Immature natural killer cell (primary cell): ENCODE data around the gene CDCA8. TPM values are rescaled to one million over a fixed set of nuclear protein-coding genes. Genes with fewer than 3 reads are reported as not detected.
"Not testable (repeated sequence)": the region's sequence is repeated elsewhere in the genome, so short reads cannot be mapped to it uniquely, and the experiment has no call there.

Source experiments
- DNase-seq, 3 donors: peaks; one replicate each; pipeline ENCODE4 v3.0.0; 2022; ENCODE audit warnings: mixed read lengths in 1 of 3
- H3K27ac Mint-ChIP-seq, 6 donors: one replicate each; pipeline ENCODE4 v1.8.0; 2020; ENCODE audit warnings: mixed read lengths in 6 of 6, mild to moderate bottlenecking in 5 of 6, inconsistent platforms in 4 of 6, moderate library complexity in 3 of 6
- H3K27me3 Mint-ChIP-seq, 3 donors: one replicate each; pipeline ENCODE4 v1.8.0; 2020 to 2021; ENCODE audit warnings: low read depth in 3 of 3, mild to moderate bottlenecking in 3 of 3, mixed read lengths in 3 of 3, moderate library complexity in 3 of 3, inconsistent platforms in 1 of 3
- H3K36me3 Mint-ChIP-seq, 3 donors: one replicate each; pipeline ENCODE4 v1.8.0; 2020; ENCODE audit warnings: mixed read lengths in 3 of 3, inconsistent platforms in 2 of 3, mild to moderate bottlenecking in 2 of 3
- H3K4me1 Mint-ChIP-seq, 2 donors: one replicate each; pipeline ENCODE4 v1.8.0; 2020; ENCODE audit warnings: inconsistent platforms in 2 of 2, mild to moderate bottlenecking in 2 of 2, mixed read lengths in 2 of 2, moderate library complexity in 1 of 2
- H3K4me3 Mint-ChIP-seq, 5 donors: one replicate each; pipeline ENCODE4 v1.8.0; 2020; ENCODE audit warnings: mild to moderate bottlenecking in 5 of 5, mixed read lengths in 5 of 5, inconsistent platforms in 3 of 5, moderate library complexity in 3 of 5
- H3K9me3 Mint-ChIP-seq, 6 donors: one replicate each; pipeline ENCODE4 v1.8.0; 2020; ENCODE audit warnings: mild to moderate bottlenecking in 6 of 6, mixed read lengths in 6 of 6, inconsistent platforms in 4 of 6, moderate library complexity in 3 of 6
- polyA plus RNA-seq, 3 donors: library from polyadenylated mRNA; unstranded; fragments of 300-500 nt; fragmentation: Illumina TruSeq; gene quantifications; one replicate each; pipeline ENCODE4 v1.2.3, GENCODE V29; 2021

The CDCA8 gene
- polyA plus RNA-seq, 3 donors from 2014 or later: 2.6 to 6.1 (median 5.4) TPM

DNA sequence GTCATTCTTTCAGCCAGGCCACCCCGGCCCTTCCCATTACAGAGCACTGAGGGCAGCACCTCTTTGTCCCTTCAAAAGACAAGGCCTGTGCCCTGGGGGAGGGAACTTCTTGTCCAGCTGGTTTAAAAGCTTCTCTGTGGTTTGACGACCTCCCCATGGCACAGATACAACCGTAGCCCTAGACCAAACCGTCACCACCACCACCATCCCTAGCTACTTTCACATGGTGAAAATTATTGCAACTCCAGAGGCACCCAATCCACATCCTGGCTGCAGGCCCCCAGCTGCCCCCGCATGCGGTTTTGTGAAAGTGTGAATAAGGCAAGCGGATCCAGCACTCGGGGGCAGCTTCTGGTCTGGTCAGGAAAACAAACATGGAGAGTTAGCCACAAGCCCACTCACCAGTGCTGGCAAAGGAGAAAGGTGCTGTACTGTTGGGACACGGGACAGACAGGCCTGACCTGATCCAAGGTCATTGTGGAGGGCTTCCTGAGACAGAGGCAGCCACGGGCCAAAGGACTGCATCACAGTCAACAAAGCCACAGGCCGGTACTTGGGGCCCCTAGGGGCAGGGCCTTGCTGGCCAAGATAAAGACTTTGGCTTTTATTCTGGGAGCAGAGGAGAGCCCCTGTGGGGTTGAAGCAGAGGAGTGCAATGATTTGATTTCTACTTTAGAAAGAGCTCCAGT is 31.2 kb downstream of the CDCA8 start:
- no peaks in the 10 kb centered on the region for H3K4me1 Mint-ChIP-seq
- DNase-seq: no peak
- H3K4me3 Mint-ChIP-seq: no peak overlapping the region
- H3K36me3 Mint-ChIP-seq: no peaks in the 10 kb centered on the region
- H3K9me3 Mint-ChIP-seq: no peaks in the 10 kb centered on the region
- no peak overlapping the region for H3K27ac Mint-ChIP-seq
- H3K27me3 Mint-ChIP-seq: peaks cover 1 to 6% (median 5%) of the 10 kb centered on the region in 3 donors

DNA sequence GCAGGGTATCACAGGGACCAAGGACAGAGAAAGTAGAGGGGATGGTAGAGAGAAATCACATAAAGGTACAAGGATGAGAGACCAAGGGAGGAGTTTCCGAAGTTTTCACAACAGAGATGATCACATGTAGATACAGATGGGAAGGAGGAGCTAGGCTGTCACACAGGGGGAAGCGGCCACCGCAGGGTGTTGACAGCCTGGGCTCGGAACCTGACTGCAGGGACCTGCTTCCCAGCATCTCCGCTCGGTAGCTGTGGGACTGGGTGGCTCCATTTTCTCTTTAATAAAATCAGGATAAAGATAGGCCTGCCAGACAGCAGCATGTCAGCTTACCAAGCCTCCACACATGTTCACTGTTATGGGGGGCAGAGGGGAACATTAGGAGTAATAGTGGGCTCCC is 32.3 kb downstream of the CDCA8 start:
- Mint-ChIP-seq H3K27ac (no peak overlapping the region), H3K4me3 (no peak overlapping the region), H3K36me3 (no peaks in the 10 kb centered on the region), H3K27me3 (peaks cover 0 to 15% (median 5%) of the 10 kb centered on the region in 3 donors), H3K9me3 (no peaks in the 10 kb centered on the region), H3K4me1 (no peaks in the 10 kb centered on the region)
- DNase-seq: no peak

- H3K27ac Mint-ChIP-seq: no peak overlapping the region
- no peaks in the 10 kb centered on the region for H3K9me3 Mint-ChIP-seq
- no peaks in the 10 kb centered on the region for H3K4me1 Mint-ChIP-seq
- H3K27me3 Mint-ChIP-seq: peaks cover 0 to 17% (median 5%) of the 10 kb centered on the region in 3 donors
- DNase-seq: no peak
- no peaks in the 10 kb centered on the region for H3K36me3 Mint-ChIP-seq
- H3K4me3 Mint-ChIP-seq: no peak overlapping the region
These were observed 33.7 kb downstream of the CDCA8 start for GRCh38 chr1:37725851-37726613.

DNA sequence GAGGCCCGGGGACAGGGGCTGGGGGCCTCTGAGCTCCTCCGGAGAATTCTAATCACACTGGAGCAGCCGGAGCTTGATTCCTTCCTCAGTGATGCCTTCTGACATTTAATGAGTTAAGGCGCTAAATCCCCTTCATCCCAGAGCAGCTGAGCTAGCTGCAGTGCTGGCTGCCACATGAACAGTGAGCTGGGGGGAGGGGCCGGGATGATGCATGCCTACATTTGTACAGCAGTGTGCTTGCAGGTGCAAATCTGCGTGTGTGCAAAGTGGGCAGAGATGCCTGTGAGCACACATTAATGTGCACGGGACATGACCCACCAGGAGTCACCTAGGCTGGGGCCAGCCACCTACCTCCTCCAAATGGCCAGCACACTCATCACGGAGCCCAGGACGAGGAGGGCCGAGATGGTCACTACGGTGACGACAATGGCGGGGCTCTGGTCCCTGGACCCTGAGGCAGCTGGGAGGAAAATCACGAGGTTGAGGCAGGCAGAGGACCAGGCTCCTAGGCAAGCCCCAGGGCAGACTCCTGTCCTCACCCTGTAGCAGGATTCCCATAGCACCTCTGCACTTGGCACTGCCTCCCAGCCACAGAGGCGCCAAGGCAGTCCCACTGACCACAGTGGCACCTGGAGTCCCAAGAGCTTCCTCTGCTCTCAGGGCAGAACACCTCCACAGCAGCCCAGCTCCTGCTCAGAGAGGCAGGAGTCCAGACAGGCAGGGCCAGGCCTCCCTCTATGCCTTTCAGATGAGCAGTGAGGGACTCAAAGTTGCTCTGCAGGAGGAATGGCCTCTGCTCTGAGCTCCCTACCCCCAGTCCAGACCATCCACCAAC is 34.7 kb downstream of the CDCA8 start:
- Mint-ChIP-seq H3K4me3 (no peak overlapping the region), H3K27me3 (peaks cover 0 to 20% (median 8%) of the 10 kb centered on the region in 3 donors), H3K36me3 (no peaks in the 10 kb centered on the region), H3K4me1 (no peaks in the 10 kb centered on the region), H3K9me3 (no peaks in the 10 kb centered on the region), H3K27ac (no peak overlapping the region)
- DNase-seq: no peak

DNA sequence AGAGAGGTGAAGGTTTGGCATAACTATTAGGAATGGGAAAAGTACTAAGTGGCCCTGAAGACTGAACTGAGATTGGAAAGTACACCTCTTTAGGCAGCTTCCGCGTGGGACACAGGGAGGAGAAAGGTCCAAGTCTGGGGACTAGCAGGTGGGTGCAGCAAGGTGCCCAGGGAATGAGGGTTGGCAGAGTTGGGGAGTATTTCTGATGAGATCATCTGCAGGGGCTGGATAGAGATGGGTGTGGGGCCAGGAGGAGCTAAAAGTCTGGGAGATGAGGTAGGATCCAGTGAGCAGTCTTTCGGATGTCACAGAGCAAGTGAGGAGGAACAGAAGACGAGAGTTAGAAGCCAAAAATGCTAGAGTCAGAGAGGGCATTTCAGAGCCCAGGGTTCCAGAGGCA is 36.1 kb downstream of the CDCA8 start:
- H3K27ac Mint-ChIP-seq: no peak overlapping the region
- no peak for DNase-seq
- no peak overlapping the region for H3K4me3 Mint-ChIP-seq
- no peaks in the 10 kb centered on the region for H3K4me1 Mint-ChIP-seq
- H3K9me3 Mint-ChIP-seq: no peaks in the 10 kb centered on the region
- H3K36me3 Mint-ChIP-seq: no peaks in the 10 kb centered on the region
- H3K27me3 Mint-ChIP-seq: peaks cover 3 to 23% (median 8%) of the 10 kb centered on the region in 3 donors

GRCh38 chr1:37730376-37730775 is 38.1 kb downstream of the CDCA8 start:
- H3K4me3 Mint-ChIP-seq: no peak overlapping the region
- H3K4me1 Mint-ChIP-seq: no peaks in the 10 kb centered on the region
- H3K27ac Mint-ChIP-seq: no peak overlapping the region
- DNase-seq: no peak
- no peaks in the 10 kb centered on the region for H3K36me3 Mint-ChIP-seq
- H3K27me3 Mint-ChIP-seq: peaks cover 4 to 30% (median 10%) of the 10 kb centered on the region in 3 donors
- no peaks in the 10 kb centered on the region for H3K9me3 Mint-ChIP-seq

DNA sequence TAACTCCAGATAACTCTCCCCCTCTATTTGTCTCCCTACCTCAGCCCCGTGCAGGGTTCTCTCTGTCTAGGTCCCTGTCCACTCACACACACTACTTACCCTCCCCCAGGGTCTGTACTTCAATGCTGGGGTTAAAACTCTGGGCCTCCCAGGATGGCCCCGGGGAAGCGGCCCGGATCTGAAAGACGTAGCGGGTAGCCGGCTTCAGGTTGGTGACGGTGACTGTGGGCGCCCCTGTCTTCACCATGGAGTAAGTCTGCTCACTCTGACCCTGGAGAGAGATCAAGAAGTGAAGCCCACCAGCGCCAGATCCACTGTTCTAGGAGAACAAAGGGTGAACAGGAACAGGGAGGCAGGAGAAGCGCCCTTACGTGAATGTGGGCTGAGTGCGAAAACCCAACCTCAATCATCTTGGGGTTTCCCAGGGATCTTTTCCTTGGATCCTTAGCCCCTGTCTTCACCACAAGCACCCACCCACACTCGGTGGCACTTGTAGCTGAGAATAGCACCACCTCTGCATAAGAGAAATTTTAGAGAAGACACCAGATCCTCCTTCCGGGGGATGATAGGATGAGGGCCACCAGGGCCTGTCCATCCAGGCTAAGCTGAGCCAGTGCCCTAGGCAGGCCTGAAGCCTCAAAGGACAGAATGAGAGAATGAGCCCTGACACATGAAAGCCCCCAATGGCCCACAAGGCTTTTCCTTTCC is 39.1 kb downstream of the CDCA8 start:
- peaks cover 7 to 30% (median 12%) of the 10 kb centered on the region in 3 donors for H3K27me3 Mint-ChIP-seq
- no peak overlapping the region for H3K4me3 Mint-ChIP-seq
- no peaks in the 10 kb centered on the region for H3K4me1 Mint-ChIP-seq
- no peak for DNase-seq
- no peak overlapping the region for H3K27ac Mint-ChIP-seq
- no peaks in the 10 kb centered on the region for H3K36me3 Mint-ChIP-seq
- no peaks in the 10 kb centered on the region for H3K9me3 Mint-ChIP-seq

DNA sequence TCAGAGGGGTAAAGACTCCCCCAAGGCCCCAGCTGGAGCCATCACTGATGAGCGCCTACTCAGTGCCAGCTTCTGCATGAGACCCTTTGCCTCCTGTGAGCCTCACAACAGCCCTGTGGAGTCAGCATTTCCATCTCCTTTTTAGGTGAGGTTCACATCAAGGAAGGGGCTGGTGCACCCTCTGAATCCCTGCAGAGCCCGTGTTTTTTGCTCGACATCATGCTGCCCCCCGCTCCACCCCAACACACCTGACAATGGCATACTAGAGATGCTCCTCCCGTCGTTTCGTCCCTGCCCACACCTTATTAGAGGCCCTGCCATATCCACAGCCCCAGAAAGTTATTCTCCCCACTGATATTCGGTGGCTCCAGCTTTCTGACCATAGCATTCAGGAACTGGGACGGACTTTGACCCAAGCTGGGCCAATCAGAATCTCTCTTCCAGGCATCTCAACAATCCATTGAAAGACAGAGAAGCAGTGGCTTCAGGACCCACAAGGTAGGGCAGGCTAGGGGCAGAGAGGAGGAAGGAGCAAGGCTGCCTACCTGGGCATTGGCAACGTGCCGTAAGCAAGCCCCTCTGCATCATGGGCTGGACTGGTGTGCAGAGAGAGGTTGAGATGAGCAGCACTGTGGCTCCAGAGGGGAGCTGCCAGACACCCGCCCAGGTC is 39.9 kb downstream of the CDCA8 start:
- H3K4me1 Mint-ChIP-seq: no peaks in the 10 kb centered on the region
- peaks cover 7 to 31% (median 12%) of the 10 kb centered on the region in 3 donors for H3K27me3 Mint-ChIP-seq
- no peaks in the 10 kb centered on the region for H3K36me3 Mint-ChIP-seq
- DNase-seq: no peak
- H3K9me3 Mint-ChIP-seq: peaks cover 0 to 2% (median 0%) of the 10 kb centered on the region in 6 donors
- H3K4me3 Mint-ChIP-seq: no peak overlapping the region
- H3K27ac Mint-ChIP-seq: no peak overlapping the region

DNA sequence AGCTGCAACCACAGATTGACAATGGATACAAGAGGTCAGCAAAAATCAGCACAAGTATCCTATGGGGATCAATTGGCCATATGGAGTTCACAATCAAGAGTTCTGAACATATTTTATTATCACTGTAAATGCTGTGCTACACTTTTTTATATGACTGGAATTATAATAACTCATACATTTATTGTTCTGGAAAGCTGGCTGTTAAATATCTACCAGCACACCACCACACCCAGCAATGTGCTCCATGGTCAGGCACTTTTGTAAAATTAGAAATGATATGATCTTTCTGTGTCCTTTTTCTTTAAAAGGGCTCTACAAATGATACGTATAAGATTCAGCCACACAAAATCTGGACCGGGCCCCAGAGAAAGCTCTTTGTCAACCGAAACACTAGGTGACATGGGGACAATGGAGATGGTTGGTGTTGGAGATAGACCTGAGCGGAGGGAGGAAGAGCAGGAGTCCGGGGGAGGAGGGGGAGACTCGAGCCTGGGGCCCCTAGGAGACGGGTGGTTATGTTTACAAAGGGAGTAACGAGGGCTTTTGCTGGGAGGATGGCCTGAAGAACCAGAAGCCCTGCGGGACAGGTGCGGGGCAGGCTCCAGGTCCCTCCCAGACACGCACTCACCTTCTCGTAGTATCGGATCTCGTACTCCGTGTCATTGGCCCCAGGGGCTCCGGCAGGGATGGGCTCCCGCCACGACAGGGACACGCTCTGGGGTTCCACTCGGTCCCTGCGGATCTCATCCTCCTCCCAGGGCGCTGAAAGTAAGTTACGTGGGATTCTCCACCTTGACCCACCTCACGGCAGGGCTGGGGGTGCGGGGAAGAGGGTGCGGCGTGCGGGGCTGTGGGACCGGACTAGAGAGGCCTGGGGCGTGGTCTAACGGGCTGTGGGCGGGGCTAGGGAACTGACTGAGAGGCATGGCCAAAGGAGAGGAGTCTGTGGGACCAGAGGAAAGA is 42.6 kb downstream of the CDCA8 start:
- H3K9me3 Mint-ChIP-seq: peaks cover 0 to 3% (median 0%) of the 10 kb centered on the region in 6 donors
- H3K27ac Mint-ChIP-seq: no peak overlapping the region
- peaks cover 7 to 21% (median 12%) of the 10 kb centered on the region in 3 donors for H3K27me3 Mint-ChIP-seq
- no peaks in the 10 kb centered on the region for H3K36me3 Mint-ChIP-seq
- DNase-seq: no peak
- no peak overlapping the region for H3K4me3 Mint-ChIP-seq
- H3K4me1 Mint-ChIP-seq: no peaks in the 10 kb centered on the region

- H3K4me1 Mint-ChIP-seq, H3K9me3 Mint-ChIP-seq, H3K4me3 Mint-ChIP-seq, DNase-seq, H3K27ac Mint-ChIP-seq, H3K36me3 Mint-ChIP-seq: not testable (repeated sequence)
- H3K27me3 Mint-ChIP-seq: peaks cover 6 to 13% (median 12%) of the 10 kb centered on the region in 3 donors
These were observed 45.7 kb downstream of the CDCA8 start for GRCh38 chr1:37737975-37738374.

DNA sequence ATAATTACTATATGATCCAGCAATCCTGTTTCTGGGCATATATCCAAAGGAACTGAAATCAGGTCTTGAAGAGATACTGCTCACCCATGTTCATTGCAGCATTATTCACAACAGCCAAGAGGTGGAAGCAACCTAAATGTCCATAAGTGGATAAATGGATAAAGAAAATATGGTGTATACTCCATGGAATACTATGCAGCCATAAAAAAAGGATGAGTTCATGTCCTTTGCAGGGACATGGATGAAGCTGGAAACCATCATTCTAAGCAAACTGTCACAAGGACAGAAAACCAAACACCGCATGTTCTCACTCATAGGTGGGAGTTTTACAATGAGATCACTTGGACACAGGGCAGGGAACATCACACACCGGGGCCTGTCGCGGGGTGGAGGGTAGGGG is 46.3 kb downstream of the CDCA8 start:
- not testable (repeated sequence) for H3K4me3 Mint-ChIP-seq, H3K27ac Mint-ChIP-seq, H3K9me3 Mint-ChIP-seq, H3K36me3 Mint-ChIP-seq, H3K4me1 Mint-ChIP-seq, DNase-seq
- H3K27me3 Mint-ChIP-seq: peaks cover 6 to 11% (median 9%) of the 10 kb centered on the region in 3 donors

GRCh38 chr1:37739222-37739621 is 46.9 kb downstream of the CDCA8 start:
- no peak overlapping the region for H3K4me3 Mint-ChIP-seq
- H3K27me3 Mint-ChIP-seq: peaks cover 6 to 9% (median 7%) of the 10 kb centered on the region in 3 donors
- H3K9me3 Mint-ChIP-seq: peaks cover 0 to 3% (median 0%) of the 10 kb centered on the region in 6 donors
- H3K4me1 Mint-ChIP-seq: no peaks in the 10 kb centered on the region
- H3K36me3 Mint-ChIP-seq: no peaks in the 10 kb centered on the region
- DNase-seq: no peak
- no peak overlapping the region for H3K27ac Mint-ChIP-seq
